ENCODE results near the gene TLL1. TPM values are rescaled to one million over a fixed set of nuclear protein-coding genes. Genes with fewer than 3 reads are reported as not detected.

Gene TLL1
- total RNA-seq, 2 experiments from 2014 or later, result not detected

GRCh38 chr4:165967486-165967885, 94.4 kb downstream of the TLL1 start:
- ChIA-PET CTCF (no interaction called here), POLR2A (no interaction called here)

- ChIA-PET POLR2A (no interaction called here), CTCF (no interaction called here)
These were observed 97.8 kb downstream of the TLL1 start for GRCh38 chr4:165970703-165971420.

- ChIA-PET CTCF (no interaction called here), POLR2A (no interaction called here)
These were observed 98.4 kb downstream of the TLL1 start for GRCh38 chr4:165971446-165971845.

DNA sequence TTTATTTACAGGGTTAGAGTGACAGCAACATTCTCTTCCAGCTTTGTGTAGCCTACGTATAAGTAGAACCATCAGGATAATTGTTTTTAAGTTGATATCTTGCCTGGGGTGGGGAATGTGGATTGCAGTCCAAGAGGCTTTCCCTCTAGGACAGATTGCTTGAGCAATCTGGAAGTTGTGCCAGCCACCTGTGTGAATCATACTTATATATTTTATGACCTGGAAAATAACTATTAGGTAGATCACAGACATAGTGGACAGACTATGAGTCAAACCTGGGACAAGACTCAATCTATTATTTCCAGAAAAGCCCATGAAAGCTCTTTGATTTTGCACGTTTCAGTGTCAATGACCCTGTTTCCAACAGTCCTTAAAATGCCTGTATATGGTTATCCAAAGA, 98.9 kb downstream of the TLL1 start:
- ChIA-PET POLR2A (no interaction called here), CTCF (no interaction called here)

- CTCF ChIA-PET, result no interaction called here
- POLR2A ChIA-PET, result no interaction called here
These were observed 99.7 kb downstream of the TLL1 start for GRCh38 chr4:165972747-165973146.

GRCh38 chr4:165982934-165983333, 109.9 kb downstream of the TLL1 start:
- POLR2A ChIA-PET, result no interaction called here
- CTCF ChIA-PET, result no interaction called here

DNA sequence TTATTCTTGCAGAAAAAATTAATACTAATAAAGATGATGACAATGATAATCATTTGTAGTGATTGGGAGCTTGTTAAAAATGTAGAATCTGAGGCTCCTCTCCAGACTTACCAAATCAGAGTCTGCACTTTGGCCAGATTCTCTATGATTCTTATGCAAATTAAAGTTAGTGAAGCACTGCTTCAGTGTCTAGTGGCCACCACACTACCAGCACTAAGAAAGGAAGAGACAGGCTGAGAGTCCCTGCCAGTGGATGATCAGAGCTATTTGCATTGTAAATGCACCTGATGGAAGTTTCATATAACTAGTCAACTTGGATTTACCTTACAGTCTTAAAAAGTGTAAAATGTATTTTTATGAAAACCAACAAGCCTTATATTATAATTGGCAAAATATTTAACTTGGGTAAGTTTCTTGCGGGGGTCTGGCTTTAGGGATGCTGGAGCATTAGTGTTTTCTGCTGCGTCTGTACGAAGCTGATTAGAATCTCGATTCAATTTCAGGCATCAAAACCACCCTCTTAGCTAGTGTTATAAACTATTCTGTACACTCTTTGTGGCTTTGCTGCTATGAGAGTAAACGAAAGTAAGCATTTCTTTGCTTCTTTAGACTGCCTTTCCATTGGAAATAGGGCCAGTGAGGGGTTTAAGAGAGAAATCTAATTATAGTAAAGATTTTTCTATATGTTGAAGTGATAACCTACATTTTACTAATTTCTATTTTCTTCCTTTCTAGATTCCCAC, 114.1 kb downstream of the TLL1 start:
- ChIA-PET POLR2A (no interaction called here), CTCF (no interaction called here)

GRCh38 chr4:165991325-165992180, 118.5 kb downstream of the TLL1 start:
- CTCF ChIA-PET, result no interaction called here
- POLR2A ChIA-PET, result no interaction called here

DNA sequence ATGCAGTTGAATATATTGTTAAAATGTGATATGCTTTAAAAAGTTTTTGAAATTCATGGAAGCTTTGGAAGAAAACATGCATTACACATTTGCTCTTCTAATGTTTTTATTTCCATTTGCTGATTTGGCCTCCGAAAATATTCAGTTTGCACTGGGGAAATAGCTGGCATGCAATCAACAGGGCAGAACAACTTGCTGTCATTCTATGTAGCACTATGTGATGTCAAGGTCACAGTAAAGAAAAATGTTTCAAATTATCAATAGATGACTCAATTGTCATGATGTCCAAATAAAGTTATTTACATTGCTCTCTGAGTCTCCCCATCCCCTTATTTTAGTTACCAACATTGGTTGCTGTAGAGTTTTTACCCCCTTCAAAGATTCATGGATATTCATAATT, 119.2 kb downstream of the TLL1 start:
- ChIA-PET CTCF (no interaction called here), POLR2A (no interaction called here)

- ChIA-PET CTCF (no interaction called here), POLR2A (no interaction called here)
These were observed 121.7 kb downstream of the TLL1 start for GRCh38 chr4:165994701-165995100.

- ChIA-PET CTCF (no interaction called here), POLR2A (no interaction called here)
These were observed 130.8 kb downstream of the TLL1 start for GRCh38 chr4:166003811-166004210.

- ChIA-PET POLR2A (no interaction called here), CTCF (no interaction called here)
These were observed 133.2 kb downstream of the TLL1 start for GRCh38 chr4:166006217-166006616.

DNA sequence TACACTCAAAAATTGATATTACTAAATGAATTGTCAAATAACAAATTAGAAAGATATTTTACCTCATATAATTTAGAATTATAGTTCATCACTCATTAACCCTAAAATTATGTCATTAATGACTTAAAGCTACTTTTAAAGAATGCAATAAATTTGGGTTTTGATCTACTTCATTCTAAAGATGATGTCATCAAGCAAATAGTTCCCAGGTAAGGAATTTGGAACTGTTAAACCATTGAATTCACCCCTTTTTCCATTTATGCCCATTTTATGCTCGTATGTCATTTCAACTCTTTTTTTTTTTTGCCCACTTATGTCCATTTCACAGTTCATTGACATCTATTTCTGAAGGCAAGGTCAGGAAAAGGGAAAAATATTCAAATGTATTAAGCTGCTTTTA, 135.5 kb downstream of the TLL1 start:
- ChIA-PET POLR2A (no interaction called here), CTCF (no interaction called here)

DNA sequence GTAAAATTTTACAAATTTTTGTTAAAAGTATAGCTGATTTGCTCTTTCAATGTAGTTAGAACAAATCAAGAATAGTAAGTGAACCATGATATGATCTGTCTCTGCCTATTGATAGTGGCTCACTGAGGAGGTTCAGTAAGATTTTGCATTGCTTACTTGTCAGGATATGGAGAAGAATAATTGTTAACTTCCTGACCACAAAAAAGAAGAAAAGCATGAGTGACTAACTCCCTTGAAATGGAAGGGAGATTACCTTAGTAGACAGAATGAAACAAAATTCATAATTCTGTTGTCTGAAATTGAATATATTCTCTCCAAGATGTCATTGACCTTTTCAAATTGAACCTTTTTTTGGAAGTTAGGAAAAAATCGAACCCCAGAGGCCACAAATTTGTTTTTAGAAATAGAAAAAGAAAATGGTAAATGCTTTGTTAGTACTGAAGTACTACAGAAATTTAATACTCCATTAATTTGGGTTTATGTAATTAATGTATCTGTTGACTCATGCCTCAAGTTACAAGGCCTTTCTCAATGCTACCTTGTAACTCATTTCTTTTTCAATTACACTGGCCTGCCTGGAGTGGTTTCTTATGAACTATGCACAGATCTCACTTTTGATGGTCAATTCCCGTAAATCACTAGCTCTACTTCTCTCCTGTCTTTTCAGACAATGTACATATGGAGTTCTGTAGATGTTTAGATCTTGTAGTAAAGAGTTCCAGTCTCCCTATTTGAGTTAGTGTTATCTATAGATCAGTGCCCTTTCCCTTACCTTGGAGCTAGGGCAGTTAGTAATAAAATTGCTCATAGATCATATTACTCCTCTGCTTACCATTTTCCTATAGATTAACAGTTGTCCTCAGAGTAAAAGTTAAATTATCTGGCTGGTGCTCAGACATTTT, 139.3 kb downstream of the TLL1 start:
- ChIA-PET CTCF (no interaction called here), POLR2A (no interaction called here)

DNA sequence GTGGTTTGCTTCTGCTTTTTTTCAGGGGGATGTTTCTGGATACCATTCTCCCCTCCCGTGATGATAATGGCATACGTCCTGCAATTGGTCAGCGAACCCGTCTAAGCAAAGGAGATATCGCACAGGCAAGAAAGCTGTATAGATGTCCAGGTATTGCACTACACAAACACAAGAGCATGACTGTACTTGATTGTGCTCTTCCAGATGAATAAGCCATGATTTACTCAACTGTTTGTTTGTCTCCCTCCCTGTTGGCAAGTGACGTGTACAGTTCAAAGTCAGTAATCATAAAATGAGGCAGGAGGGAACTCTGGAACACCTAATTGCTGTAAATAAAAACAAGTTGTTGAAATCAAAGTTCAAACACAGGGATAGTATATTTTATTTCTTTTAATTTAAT, 141.4 kb downstream of the TLL1 start:
- POLR2A ChIA-PET, result no interaction called here
- CTCF ChIA-PET, result no interaction called here

- ChIA-PET CTCF (no interaction called here), POLR2A (no interaction called here)
These were observed 144.8 kb downstream of the TLL1 start for GRCh38 chr4:166017804-166018203.

GRCh38 chr4:166019441-166020220, 146.6 kb downstream of the TLL1 start:
- POLR2A ChIA-PET, result no interaction called here
- CTCF ChIA-PET, result no interaction called here

- CTCF ChIA-PET, result no interaction called here
- POLR2A ChIA-PET, result no interaction called here
These were observed 148.6 kb downstream of the TLL1 start for GRCh38 chr4:166021617-166022016.

- POLR2A ChIA-PET, result no interaction called here
- CTCF ChIA-PET, result no interaction called here
These were observed 161.9 kb downstream of the TLL1 start for GRCh38 chr4:166034965-166035364.

All from activated CD8-positive, alpha-beta memory T cell treated with anti-CD3 and anti-CD28 coated beads for 36 hours (primary cell).